ENCODE results near the gene CHCHD6. TPM values are rescaled to one million over a fixed set of nuclear protein-coding genes. Genes with fewer than 3 reads are reported as not detected.

CHCHD6 gene
- total RNA-seq, 3 donors from 2014 or later: 5.9 to 9.8 (median 6.5) TPM

DNA sequence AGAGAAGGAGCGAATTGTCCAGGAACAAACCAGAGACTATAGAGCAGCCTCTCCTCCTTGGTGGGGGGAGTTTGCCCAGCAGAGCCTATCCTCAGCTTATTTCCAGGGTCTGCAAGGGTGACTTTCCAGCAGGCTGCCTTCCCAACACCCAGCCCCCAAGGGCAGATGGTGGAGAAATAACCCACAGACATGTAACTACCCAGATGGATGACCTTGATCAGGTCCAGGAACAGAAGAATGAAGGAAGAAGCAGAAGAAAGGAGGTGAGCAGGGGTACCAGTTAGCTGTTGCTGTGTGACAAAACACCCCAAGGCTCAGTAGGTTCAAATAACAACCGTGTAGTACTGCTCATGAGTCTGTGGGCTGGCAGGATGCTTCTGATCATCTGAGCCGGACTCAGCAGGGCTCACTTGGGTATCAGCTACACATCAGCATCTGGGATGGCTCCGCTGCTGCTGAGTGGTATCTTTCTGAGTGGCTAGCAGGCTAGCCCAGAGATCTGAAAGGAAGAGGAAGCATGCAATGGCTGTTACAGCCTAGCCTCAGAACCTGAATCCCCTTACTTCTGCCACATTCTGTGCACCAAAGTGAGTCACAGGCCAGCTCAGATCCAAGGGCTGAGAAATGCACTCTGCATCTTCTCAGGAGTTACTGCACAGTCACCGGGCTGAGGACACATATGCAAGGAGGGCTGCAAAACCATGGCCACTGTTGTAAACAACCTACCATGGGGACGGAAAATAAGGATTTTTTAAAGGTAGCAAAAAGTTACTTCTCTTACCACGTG, 26.9 kb upstream of the CHCHD6 start:
- Histone ChIP-seq H3K9me3 (no peaks in the 10 kb centered on the region), H3K36me3 (ENCODE audit: low read depth) (no peaks in the 10 kb centered on the region), H3K4me1 (ENCODE audit: low read depth) (no peaks in the 10 kb centered on the region), H3K4me3 (no peak overlapping the region)
- intact Hi-C loops (cut with DNase I, micrococcal nuclease): loop anchor here (5.0 kb wide), 3 partner anchors 780 to 875 kb away; no protein-coding TSS in a partner anchor
- DNase-seq: no peak
- no peak for TF ChIP-seq CTCF (IDR thresholded peaks at IDR 0.05)
- ATAC-seq: no peak

DNA sequence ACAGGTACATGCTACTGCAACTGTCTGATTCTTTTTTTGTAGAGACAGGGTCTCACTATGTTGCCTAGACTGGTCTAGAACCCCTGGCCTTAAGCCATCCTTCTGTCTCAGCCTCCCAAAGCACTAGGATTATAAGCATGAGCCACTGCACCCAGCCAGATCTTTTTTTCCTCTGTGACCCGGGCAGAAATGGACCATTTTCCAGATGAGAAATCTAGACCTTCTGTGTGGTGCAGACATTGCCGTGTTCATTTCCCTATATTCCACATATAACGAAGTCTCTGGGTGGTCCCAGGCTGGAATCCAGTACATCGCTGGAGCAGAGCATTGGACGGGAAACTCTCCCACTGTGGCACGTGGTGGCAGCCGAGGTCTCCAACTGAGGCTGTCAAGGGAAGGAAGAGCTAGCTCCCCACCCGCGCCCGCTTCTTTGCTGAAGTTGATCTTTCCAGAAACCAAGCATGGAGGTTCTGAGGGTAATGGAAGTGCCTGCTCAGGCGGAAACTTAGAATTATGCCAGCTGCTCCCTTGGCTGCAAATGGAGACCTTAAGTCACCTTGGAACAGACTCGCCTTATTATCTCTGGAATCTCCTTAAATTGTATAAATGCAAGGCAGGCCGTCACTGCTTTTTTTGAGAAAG, 26.1 kb upstream of the CHCHD6 start:
- intact Hi-C loops (cut with DNase I, micrococcal nuclease): loop anchor here (5.0 kb wide), 3 partner anchors 779 to 874 kb away; no protein-coding TSS in a partner anchor
- no peak for ATAC-seq
- H3K4me3 ChIP-seq: no peak overlapping the region
- DNase-seq: no peak
- TF ChIP-seq CTCF (IDR thresholded peaks at IDR 0.05): no peak
- H3K4me1 ChIP-seq (ENCODE audit: low read depth): no peaks in the 10 kb centered on the region
- no peaks in the 10 kb centered on the region for H3K9me3 ChIP-seq
- no peaks in the 10 kb centered on the region for H3K36me3 ChIP-seq (ENCODE audit: low read depth)

GRCh38 chr3:126678693-126679317, 25.2 kb upstream of the CHCHD6 start:
- H3K4me3 ChIP-seq: no peak overlapping the region
- ATAC-seq: peak; percentile 71
- TF ChIP-seq CTCF (IDR thresholded peaks at IDR 0.05): no peak
- no peaks in the 10 kb centered on the region for H3K36me3 ChIP-seq (ENCODE audit: low read depth)
- no peaks in the 10 kb centered on the region for H3K9me3 ChIP-seq
- intact Hi-C loops (cut with DNase I, micrococcal nuclease): loop anchor here (5.0 kb wide), 3 partner anchors 778 to 873 kb away; no protein-coding TSS in a partner anchor
- no peaks in the 10 kb centered on the region for H3K4me1 ChIP-seq (ENCODE audit: low read depth)
- DNase-seq: peak in 2 of 3 donors; percentile 25 to 32

GRCh38 chr3:126679318-126679751, 24.7 kb upstream of the CHCHD6 start:
- no peaks in the 10 kb centered on the region for H3K36me3 ChIP-seq (ENCODE audit: low read depth)
- peak; percentile 95 for TF ChIP-seq CTCF (IDR thresholded peaks at IDR 0.05)
- DNase-seq (peak; percentile 76 to 92 (median 88)), ATAC-seq (peak; percentile 91)
- H3K4me3 ChIP-seq: no peak overlapping the region
- intact Hi-C loops (cut with DNase I, micrococcal nuclease): loop anchor here (5.0 kb wide), 3 partner anchors 778 to 873 kb away; no protein-coding TSS in a partner anchor
- no peaks in the 10 kb centered on the region for H3K4me1 ChIP-seq (ENCODE audit: low read depth)
- no peaks in the 10 kb centered on the region for H3K9me3 ChIP-seq

DNA sequence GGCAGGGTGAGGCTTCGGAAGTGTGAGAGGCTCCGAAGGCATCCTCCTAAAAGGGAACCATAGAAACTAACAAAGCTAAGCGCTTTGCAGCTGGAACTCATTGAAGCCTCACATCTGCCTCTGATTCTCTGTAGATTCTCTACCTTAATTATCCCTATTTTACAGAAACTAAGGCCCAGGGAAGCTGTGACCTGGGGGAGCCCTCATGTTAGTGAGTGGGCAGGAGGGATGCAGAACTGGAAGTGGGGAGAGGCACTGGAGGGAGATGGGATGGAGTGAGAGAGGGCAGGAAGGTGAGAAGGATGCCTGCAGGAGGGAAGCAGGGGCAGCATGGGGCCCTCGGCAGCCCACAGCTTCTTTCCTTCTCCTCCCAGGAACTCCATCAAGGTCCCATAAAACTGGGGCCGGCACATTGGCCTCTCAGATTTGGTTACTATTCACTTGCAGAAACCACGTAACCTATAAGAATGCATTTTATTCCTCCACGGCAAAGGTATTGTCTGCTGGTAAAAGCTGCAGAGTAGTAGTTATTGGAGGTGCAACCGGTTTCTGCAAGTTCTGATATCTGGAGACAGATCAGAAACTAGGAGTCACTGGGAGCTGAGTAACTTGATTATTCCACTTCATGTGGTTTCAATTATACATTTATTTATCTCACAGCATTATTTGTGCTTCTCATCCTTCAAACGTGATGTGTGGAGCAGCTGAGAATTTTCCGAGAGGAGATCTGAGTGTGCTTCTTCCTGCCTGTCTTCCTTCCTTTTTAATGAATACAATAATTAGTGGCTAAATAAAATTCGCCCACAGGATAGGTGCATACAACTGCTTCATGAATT, 24.0 kb upstream of the CHCHD6 start:
- Histone ChIP-seq H3K9me3 (no peaks in the 10 kb centered on the region), H3K36me3 (ENCODE audit: low read depth) (no peaks in the 10 kb centered on the region), H3K4me3 (no peak overlapping the region), H3K4me1 (ENCODE audit: low read depth) (no peaks in the 10 kb centered on the region)
- ATAC-seq: no peak
- intact Hi-C loops (cut with DNase I, micrococcal nuclease): loop anchor here (5.0 kb wide), 3 partner anchors 777 to 872 kb away; no protein-coding TSS in a partner anchor
- no peak for TF ChIP-seq CTCF (IDR thresholded peaks at IDR 0.05)
- no peak for DNase-seq
